Activated CD4-positive, alpha-beta memory T cell treated with anti-CD3 and anti-CD28 coated beads, Interleukin-2, amount 10 ng/mL, durations not matched to agents 7 days and 5 days (primary cell): ENCODE measurements around the gene RASGRP2. TPM values are rescaled to one million over a fixed set of nuclear protein-coding genes. Genes with fewer than 3 reads are reported as not detected.

Experiments used
- CTCF ChIA-PET: fragments of 350-600 bp; sonication (Branson Sonifier 250); formaldehyde crosslinking; loops from one replicate; lab custom pipeline; 2021; ENCODE audit warnings: antibody characterized with exemption, inconsistent platforms; lab: Charles Lee
- POLR2A ChIA-PET: fragments of 350-600 bp; sonication (Branson Sonifier 250); formaldehyde crosslinking; loops from one replicate; lab custom pipeline; 2021; ENCODE audit warnings: antibody characterized with exemption; lab: Charles Lee
- DNase-seq: peaks from one replicate; pipeline ENCODE4 v3.0.0-alpha.2; 2020
- H3K27ac Mint-ChIP-seq: one replicate; pipeline ENCODE4 v1.8.0; 2021; ENCODE audit warnings: mild to moderate bottlenecking, mixed read lengths
- H3K27me3 Mint-ChIP-seq: one replicate; pipeline ENCODE4 v1.8.0; 2021; ENCODE audit warnings: mixed read lengths
- H3K36me3 Mint-ChIP-seq: one replicate; pipeline ENCODE4 v1.8.0; 2021; ENCODE audit warnings: low read depth, mixed read lengths
- H3K4me1 Mint-ChIP-seq: one replicate; pipeline ENCODE4 v1.8.0; 2021; ENCODE audit warnings: mixed read lengths
- H3K4me3 Mint-ChIP-seq: one replicate; pipeline ENCODE4 v1.8.0; 2021; ENCODE audit warnings: mild to moderate bottlenecking, mixed read lengths
- H3K9me3 Mint-ChIP-seq: one replicate; pipeline ENCODE4 v1.8.0; 2021; ENCODE audit warnings: mixed read lengths
- total RNA-seq, 2 experiments: library from RNA; stranded (reverse); gene quantifications; one replicate each; pipeline ENCODE4 v1.2.3, GENCODE V29; 2021

Gene RASGRP2
- total RNA-seq, 2 experiments from 2014 or later = 179 to 183 TPM

- no peak overlapping the region for H3K4me3 Mint-ChIP-seq
- POLR2A ChIA-PET = interaction anchor here (2.9 kb wide), 1 partner anchor 11 kb away, joined by 10 read pairs; no protein-coding TSS in a partner anchor
Observed at GRCh38 chr11:64692764-64693331, 51.1 kb downstream of the RASGRP2 start.

GRCh38 chr11:64691543-64691942, 52.4 kb downstream of the RASGRP2 start:
- DNase-seq = no peak
- ChIA-PET POLR2A (no interaction called here), CTCF (interaction anchor here (2.0 kb wide), 1 partner anchor 13 kb away, joined by 8 read pairs; no protein-coding TSS in a partner anchor)
- no peak overlapping the region for H3K4me3 Mint-ChIP-seq
- H3K36me3 Mint-ChIP-seq = no peaks in the 10 kb centered on the region
- H3K9me3 Mint-ChIP-seq = no peaks in the 10 kb centered on the region
- H3K27ac Mint-ChIP-seq = no peak overlapping the region
- H3K27me3 Mint-ChIP-seq = peaks cover 56% of the 10 kb centered on the region
- peaks cover 25% of the 10 kb centered on the region for H3K4me1 Mint-ChIP-seq

More at GRCh38 chr11:64692764-64693331, 51.1 kb downstream of the RASGRP2 start:
- H3K36me3 Mint-ChIP-seq = no peaks in the 10 kb centered on the region
- DNase-seq = no peak
- peaks cover 20% of the 10 kb centered on the region for H3K4me1 Mint-ChIP-seq
- H3K27me3 Mint-ChIP-seq = peaks cover 62% of the 10 kb centered on the region
- CTCF ChIA-PET = no interaction called here
- H3K9me3 Mint-ChIP-seq = no peaks in the 10 kb centered on the region
- H3K27ac Mint-ChIP-seq = no peak overlapping the region

GRCh38 chr11:64690235-64690634, 53.7 kb downstream of the RASGRP2 start:
- Mint-ChIP-seq H3K9me3 (no peaks in the 10 kb centered on the region), H3K27me3 (peaks cover 46% of the 10 kb centered on the region), H3K4me1 (peaks cover 25% of the 10 kb centered on the region), H3K4me3 (no peak overlapping the region), H3K36me3 (no peaks in the 10 kb centered on the region), H3K27ac (no peak overlapping the region)
- DNase-seq = no peak
- CTCF ChIA-PET = interaction anchor here (2.0 to 2.1 kb wide), 2 partner anchors 14 to 53 kb away, joined by 8 to 25 read pairs; partner anchors contain the start of gene RASGRP2
- POLR2A ChIA-PET = no interaction called here

DNA sequence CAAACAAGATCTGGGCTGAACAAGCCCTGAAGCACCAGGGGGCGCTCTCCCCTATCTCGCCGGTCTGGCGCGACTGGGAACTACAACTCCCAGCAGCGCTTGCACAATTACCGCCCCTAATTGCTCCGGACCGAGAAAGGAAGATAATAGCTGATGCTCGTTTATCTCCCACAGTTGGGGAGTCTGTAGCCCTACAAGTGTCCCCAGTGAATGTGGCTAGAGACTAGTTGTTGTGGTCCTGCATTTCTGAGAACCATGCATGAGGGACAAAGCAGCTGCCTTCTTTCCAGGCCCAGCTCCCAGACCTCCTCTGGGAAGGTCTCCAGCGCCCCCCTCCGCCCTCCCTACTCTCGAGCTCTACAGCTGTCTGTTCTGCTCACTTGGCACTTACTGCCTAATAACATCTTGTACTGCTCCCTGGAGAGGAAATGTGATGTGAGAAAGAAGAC, 55.4 kb downstream of the RASGRP2 start:
- Mint-ChIP-seq H3K9me3 (no peaks in the 10 kb centered on the region), H3K4me1 (peaks cover 25% of the 10 kb centered on the region), H3K36me3 (no peaks in the 10 kb centered on the region), H3K27ac (no peak overlapping the region), H3K27me3 (peaks cover 35% of the 10 kb centered on the region), H3K4me3 (no peak overlapping the region)
- CTCF ChIA-PET = interaction anchor here (0.6 to 2.6 kb wide), 35 partner anchors 8 to 674 kb away, joined by 3 to 47 read pairs (median 4); partner anchors contain the start of genes FAU, MEN1, MRPL49 and RASGRP2
- POLR2A ChIA-PET = interaction anchor here (0.6 to 1.2 kb wide), 3 partner anchors 34 to 235 kb away, joined by 3 to 4 read pairs (median 3); partner anchors contain the start of gene RASGRP2
- peak; percentile 90 for DNase-seq

DNA sequence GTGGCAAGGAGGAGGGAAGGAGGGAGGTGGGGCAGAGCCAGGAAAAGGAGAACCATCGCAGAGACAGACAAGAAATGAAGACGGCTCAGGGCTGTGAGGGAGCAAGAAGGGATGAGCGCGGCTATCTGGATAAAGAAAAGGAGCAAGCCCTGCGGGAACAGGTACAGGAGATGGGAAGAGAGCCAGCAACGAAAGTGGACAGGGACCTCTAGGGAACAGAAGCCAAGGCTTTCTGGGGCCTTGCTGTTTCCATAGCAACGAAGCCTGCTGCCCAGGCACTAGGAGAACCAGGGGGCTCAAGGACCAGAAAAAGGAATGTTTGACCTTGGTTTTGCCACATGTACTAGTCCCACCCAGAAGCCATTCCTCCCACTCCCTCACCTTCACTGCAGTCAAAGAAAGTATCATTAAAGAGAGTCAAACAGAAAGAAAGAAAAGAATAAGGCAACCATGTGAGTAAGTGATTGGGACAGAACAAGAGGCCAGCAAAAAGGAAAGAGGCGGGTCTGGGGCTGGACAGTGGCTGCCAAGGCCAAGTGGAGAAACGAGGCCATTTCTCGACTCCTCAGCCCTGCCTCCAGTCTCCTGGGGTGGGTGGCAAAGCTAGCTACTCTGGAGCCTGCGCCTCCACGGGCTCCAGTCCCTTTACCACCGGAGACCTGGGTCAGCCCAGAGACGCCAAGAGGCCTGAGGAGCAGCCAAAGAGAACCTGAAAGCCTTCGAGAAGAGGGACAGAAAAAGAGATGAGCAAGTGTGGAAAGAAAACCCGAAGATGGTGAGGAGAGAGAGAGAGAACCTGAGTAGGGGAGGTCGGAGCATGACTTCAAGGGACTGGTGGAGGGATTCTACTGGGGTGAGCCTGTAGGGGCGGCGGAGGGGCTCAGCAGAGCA, 56.1 kb downstream of the RASGRP2 start:
- Mint-ChIP-seq H3K4me1 (peaks cover 24% of the 10 kb centered on the region), H3K4me3 (no peak overlapping the region), H3K9me3 (no peaks in the 10 kb centered on the region), H3K27me3 (peaks cover 28% of the 10 kb centered on the region), H3K36me3 (no peaks in the 10 kb centered on the region), H3K27ac (no peak overlapping the region)
- ChIA-PET POLR2A (interaction anchor here (1.1 to 1.2 kb wide), 2 partner anchors 34 to 56 kb away, joined by 3 to 4 read pairs; partner anchors contain the start of gene RASGRP2), CTCF (interaction anchor here (0.6 to 2.6 kb wide), 26 partner anchors 8 to 410 kb away, joined by 3 to 47 read pairs (median 4); partner anchors contain the start of genes MEN1, RASGRP2 and SF1)
- DNase-seq = no peak

- CTCF ChIA-PET = interaction anchor here (2.6 kb wide), 1 partner anchor 17 kb away, joined by 47 read pairs; no protein-coding TSS in a partner anchor
- Mint-ChIP-seq H3K27me3 (peaks cover 21% of the 10 kb centered on the region), H3K4me1 (peaks cover 19% of the 10 kb centered on the region), H3K36me3 (no peaks in the 10 kb centered on the region), H3K9me3 (no peaks in the 10 kb centered on the region), H3K27ac (peak overlapping the region; percentile 32), H3K4me3 (no peak overlapping the region)
- POLR2A ChIA-PET = no interaction called here
- DNase-seq = no peak
Observed at GRCh38 chr11:64687204-64687603, 56.7 kb downstream of the RASGRP2 start.

DNA sequence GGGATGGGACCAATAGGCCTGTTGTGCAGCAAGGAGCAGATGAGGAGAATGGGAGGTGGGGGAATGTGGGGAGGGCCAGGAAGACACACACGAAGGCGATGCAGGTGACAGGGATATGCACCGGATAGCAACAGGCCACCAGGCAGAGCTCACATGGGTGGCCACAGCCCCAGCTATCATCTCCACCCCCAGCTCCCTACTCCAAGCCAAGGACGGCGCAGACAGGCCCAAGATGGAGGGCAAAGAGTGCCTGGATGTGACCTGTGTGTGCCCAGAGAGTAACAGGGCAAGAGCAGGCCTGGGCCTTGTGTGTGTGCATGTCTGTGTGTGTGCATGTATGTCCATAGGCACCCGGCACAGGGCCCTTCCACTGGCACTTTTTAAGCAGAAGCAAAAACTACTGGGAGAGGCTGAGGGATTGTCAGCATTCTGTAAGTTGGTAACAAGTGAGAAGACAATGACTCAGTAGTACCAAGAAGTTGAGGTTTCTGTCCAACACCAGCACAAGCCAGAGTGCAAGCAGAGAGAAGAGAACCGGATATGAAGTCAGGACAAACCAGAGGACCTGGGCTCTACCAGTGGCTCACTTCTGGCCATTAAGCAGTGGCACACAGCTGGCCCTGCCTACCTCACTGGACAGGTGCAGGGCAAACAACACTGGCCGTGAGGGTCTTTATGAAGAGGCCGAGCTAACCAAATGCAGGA, 57.3 kb downstream of the RASGRP2 start:
- H3K9me3 Mint-ChIP-seq = no peaks in the 10 kb centered on the region
- H3K4me3 Mint-ChIP-seq = no peak overlapping the region
- H3K36me3 Mint-ChIP-seq = no peaks in the 10 kb centered on the region
- DNase-seq = no peak
- CTCF ChIA-PET = interaction anchor here (2.6 kb wide), 1 partner anchor 17 kb away, joined by 47 read pairs; no protein-coding TSS in a partner anchor
- peaks cover 19% of the 10 kb centered on the region for H3K4me1 Mint-ChIP-seq
- POLR2A ChIA-PET = no interaction called here
- H3K27ac Mint-ChIP-seq = peak overlapping the region; percentile 32
- H3K27me3 Mint-ChIP-seq = peaks cover 16% of the 10 kb centered on the region

DNA sequence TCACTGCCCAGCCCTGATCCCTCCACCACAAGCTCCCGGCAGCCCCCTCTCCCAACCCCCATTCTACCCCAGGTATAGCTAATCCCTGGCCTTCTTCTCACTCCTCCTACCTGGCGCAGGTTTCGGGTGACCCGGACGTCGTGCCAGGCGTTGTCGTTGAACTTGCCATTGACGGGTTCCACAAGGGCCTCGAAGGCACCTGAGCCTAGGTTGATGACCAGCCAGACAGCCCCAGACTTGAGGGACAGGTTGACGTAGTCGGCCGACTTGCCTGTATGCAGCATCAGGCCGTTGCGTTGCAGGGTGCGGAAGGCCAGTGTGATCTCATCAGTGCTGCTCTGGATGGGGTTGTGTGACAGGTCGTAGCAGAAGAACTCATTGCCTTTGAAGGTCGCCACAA, 58.4 kb downstream of the RASGRP2 start:
- POLR2A ChIA-PET = no interaction called here
- Mint-ChIP-seq H3K4me1 (peaks cover 19% of the 10 kb centered on the region), H3K9me3 (no peaks in the 10 kb centered on the region), H3K36me3 (no peaks in the 10 kb centered on the region), H3K27ac (no peak overlapping the region), H3K4me3 (no peak overlapping the region), H3K27me3 (peaks cover 11% of the 10 kb centered on the region)
- DNase-seq = no peak
- CTCF ChIA-PET = no interaction called here

GRCh38 chr11:64684357-64684756, 59.6 kb downstream of the RASGRP2 start:
- H3K27ac Mint-ChIP-seq = no peak overlapping the region
- CTCF ChIA-PET = no interaction called here
- peaks cover 17% of the 10 kb centered on the region for H3K4me1 Mint-ChIP-seq
- POLR2A ChIA-PET = no interaction called here
- DNase-seq = no peak
- H3K36me3 Mint-ChIP-seq = no peaks in the 10 kb centered on the region
- peaks cover 11% of the 10 kb centered on the region for H3K27me3 Mint-ChIP-seq
- H3K4me3 Mint-ChIP-seq = no peak overlapping the region
- no peaks in the 10 kb centered on the region for H3K9me3 Mint-ChIP-seq

GRCh38 chr11:64681171-64681570, 62.8 kb downstream of the RASGRP2 start:
- H3K27me3 Mint-ChIP-seq = peaks cover 34% of the 10 kb centered on the region
- no peak overlapping the region for H3K27ac Mint-ChIP-seq
- DNase-seq = no peak
- CTCF ChIA-PET = no interaction called here
- POLR2A ChIA-PET = no interaction called here
- no peak overlapping the region for H3K4me3 Mint-ChIP-seq
- H3K36me3 Mint-ChIP-seq = no peaks in the 10 kb centered on the region
- H3K4me1 Mint-ChIP-seq = no peaks in the 10 kb centered on the region
- H3K9me3 Mint-ChIP-seq = no peaks in the 10 kb centered on the region

DNA sequence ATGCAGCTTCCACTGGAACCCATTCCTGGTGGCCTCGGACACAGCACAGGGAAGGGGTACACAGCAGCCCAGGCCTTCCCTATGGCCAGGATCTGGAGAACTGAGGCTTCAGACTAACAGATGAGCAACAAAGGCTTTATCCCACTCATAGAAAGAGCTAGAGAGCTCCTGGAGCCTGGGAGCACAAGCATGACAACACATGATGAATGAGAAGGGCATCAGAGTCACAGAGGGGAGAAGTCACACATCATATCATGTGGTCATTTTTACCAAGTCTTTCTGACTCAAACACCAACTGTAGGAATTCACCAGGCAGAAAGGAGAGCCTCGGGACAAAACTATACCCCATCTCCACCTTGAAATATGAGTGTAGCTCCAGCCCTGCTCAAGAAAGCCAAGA, 64.1 kb downstream of the RASGRP2 start:
- POLR2A ChIA-PET = no interaction called here
- H3K4me1 Mint-ChIP-seq = no peaks in the 10 kb centered on the region
- no peak for DNase-seq
- peaks cover 46% of the 10 kb centered on the region for H3K27me3 Mint-ChIP-seq
- H3K9me3 Mint-ChIP-seq = no peaks in the 10 kb centered on the region
- CTCF ChIA-PET = interaction anchor here (1.1 kb wide), 1 partner anchor 9 kb away, joined by 6 read pairs; no protein-coding TSS in a partner anchor
- no peak overlapping the region for H3K4me3 Mint-ChIP-seq
- no peak overlapping the region for H3K27ac Mint-ChIP-seq
- no peaks in the 10 kb centered on the region for H3K36me3 Mint-ChIP-seq

- ChIA-PET POLR2A (no interaction called here), CTCF (no interaction called here)
- no peak for DNase-seq
- Mint-ChIP-seq H3K27me3 (peaks cover 55% of the 10 kb centered on the region), H3K4me3 (no peak overlapping the region), H3K36me3 (no peaks in the 10 kb centered on the region), H3K4me1 (no peaks in the 10 kb centered on the region), H3K9me3 (no peaks in the 10 kb centered on the region), H3K27ac (no peak overlapping the region)
Observed at GRCh38 chr11:64677441-64678023, 66.4 kb downstream of the RASGRP2 start.
